ENCODE data around the gene RNF11. TPM values are rescaled to one million over a fixed set of nuclear protein-coding genes. Genes with fewer than 3 reads are reported as not detected.

RNF11 gene
- total RNA-seq, 1 donor from 2014 or later, result 87.3 TPM

GRCh38 chr1:51272916-51273315 lies 36.8 kb downstream of the RNF11 start:
- no peaks in the 10 kb centered on the region for H3K36me3 ChIP-seq (ENCODE audit: control insufficient read depth, insufficient read depth, low read length)
- no peak overlapping the region for H3K4me3 ChIP-seq (ENCODE audit: low read depth, low read length)
- no peak for DNase-seq (ENCODE audit: low read depth)
- no peaks in the 10 kb centered on the region for H3K27me3 ChIP-seq (ENCODE audit: control insufficient read depth, insufficient read depth, low read length)
- TF ChIP-seq, protein P1, sequence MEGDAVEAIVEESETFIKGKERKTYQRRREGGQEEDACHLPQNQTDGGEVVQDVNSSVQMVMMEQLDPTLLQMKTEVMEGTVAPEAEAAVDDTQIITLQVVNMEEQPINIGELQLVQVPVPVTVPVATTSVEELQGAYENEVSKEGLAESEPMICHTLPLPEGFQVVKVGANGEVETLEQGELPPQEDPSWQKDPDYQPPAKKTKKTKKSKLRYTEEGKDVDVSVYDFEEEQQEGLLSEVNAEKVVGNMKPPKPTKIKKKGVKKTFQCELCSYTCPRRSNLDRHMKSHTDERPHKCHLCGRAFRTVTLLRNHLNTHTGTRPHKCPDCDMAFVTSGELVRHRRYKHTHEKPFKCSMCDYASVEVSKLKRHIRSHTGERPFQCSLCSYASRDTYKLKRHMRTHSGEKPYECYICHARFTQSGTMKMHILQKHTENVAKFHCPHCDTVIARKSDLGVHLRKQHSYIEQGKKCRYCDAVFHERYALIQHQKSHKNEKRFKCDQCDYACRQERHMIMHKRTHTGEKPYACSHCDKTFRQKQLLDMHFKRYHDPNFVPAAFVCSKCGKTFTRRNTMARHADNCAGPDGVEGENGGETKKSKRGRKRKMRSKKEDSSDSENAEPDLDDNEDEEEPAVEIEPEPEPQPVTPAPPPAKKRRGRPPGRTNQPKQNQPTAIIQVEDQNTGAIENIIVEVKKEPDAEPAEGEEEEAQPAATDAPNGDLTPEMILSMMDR (IDR thresholded peaks at IDR 0.05; ENCODE audit: insufficient read depth, low read length, poor library complexity, severe bottlenecking), result no peak

DNA sequence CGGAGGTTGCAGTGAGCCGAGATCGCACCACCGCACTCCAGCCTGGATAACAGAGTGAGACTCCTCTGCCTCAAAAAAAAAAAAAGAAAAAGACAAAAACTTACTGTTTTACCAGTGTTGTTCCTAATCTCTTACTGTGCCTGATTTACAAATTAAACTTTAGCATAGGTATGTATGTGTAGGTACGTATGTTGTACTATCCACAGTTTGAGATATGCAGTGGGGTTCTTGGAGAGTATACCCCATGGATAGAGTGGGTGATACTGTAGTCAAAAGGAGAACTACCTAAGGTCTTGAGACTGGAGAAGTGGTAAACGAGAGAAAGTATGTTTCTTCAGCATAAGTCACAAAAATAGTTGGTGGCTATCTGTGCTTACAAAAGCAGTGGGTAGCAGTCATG lies 38.6 kb downstream of the RNF11 start:
- DNase-seq (ENCODE audit: low read depth), result no peak
- no peaks in the 10 kb centered on the region for H3K36me3 ChIP-seq (ENCODE audit: control insufficient read depth, insufficient read depth, low read length)
- no peak overlapping the region for H3K4me3 ChIP-seq (ENCODE audit: low read depth, low read length)
- TF ChIP-seq, protein P1 (IDR thresholded peaks at IDR 0.05; ENCODE audit: insufficient read depth, low read length, poor library complexity, severe bottlenecking), result no peak
- H3K27me3 ChIP-seq (ENCODE audit: control insufficient read depth, insufficient read depth, low read length), result no peaks in the 10 kb centered on the region

DNA sequence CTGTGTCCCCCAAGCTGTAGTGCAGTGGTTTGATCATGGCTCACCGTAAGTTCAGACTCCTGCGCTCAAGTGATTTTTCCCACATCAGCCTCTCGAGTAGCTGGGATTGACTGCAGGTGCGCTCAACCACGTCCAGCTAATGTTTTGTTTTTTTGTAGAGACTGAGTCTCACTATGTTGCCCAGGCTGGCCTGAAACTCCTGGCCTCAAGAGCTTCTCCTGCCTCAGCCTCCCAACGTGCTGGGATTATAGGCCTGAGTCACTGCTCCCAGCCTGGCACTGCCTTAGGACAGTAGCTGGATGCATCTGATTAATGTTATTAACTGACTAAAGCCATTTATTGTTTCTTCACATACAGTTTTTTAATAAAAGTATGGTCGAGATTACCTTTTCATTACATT lies 40.2 kb downstream of the RNF11 start:
- Histone ChIP-seq H3K4me3 (ENCODE audit: low read depth, low read length) (no peak overlapping the region), H3K27me3 (ENCODE audit: control insufficient read depth, insufficient read depth, low read length) (no peaks in the 10 kb centered on the region), H3K36me3 (ENCODE audit: control insufficient read depth, insufficient read depth, low read length) (no peaks in the 10 kb centered on the region)
- TF ChIP-seq, protein P1 (IDR thresholded peaks at IDR 0.05; ENCODE audit: insufficient read depth, low read length, poor library complexity, severe bottlenecking), result no peak
- DNase-seq (ENCODE audit: low read depth), result no peak

DNA sequence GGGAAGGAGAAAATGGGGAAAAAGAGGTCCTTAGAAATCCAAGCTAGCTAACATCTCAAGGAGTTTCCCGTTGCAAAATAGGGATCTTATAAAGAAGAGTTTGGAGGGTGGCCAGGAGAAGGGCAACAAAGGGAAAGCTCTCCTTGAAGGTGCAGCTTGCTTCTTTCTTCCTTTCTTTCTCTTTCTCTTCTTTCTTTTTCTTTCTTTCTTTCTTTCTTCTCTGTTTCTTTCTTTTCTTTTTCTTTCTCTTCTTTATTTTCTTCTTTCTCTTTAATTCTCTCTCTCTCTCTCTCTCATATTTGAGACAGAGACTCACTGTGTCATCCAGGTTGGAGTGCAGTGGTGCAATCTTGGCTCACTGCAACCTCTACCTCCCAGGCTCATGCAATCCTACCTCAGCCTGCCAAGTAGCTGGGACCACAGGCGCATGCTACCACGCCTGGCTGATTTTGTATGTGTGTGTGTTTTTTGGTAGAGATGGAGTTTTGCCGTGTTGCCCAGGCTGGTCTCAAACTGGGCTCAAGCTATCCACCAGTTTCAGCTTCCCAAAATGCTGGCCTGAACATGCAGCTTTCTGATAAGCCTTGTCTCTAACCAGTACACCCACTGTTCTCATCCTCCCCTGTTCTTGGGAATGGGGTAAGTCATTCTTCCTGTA lies 44.4 kb downstream of the RNF11 start:
- no peak for DNase-seq (ENCODE audit: low read depth)
- no peaks in the 10 kb centered on the region for H3K27me3 ChIP-seq (ENCODE audit: control insufficient read depth, insufficient read depth, low read length)
- H3K4me3 ChIP-seq (ENCODE audit: low read depth, low read length), result no peak overlapping the region
- no peaks in the 10 kb centered on the region for H3K36me3 ChIP-seq (ENCODE audit: control insufficient read depth, insufficient read depth, low read length)
- TF ChIP-seq, protein P1 (IDR thresholded peaks at IDR 0.05; ENCODE audit: insufficient read depth, low read length, poor library complexity, severe bottlenecking), result no peak

GRCh38 chr1:51281807-51282206 lies 45.7 kb downstream of the RNF11 start:
- TF ChIP-seq, protein P1 (IDR thresholded peaks at IDR 0.05; ENCODE audit: insufficient read depth, low read length, poor library complexity, severe bottlenecking), result no peak
- DNase-seq (ENCODE audit: low read depth), result no peak
- Histone ChIP-seq H3K27me3 (ENCODE audit: control insufficient read depth, insufficient read depth, low read length) (no peaks in the 10 kb centered on the region), H3K36me3 (ENCODE audit: control insufficient read depth, insufficient read depth, low read length) (no peaks in the 10 kb centered on the region), H3K4me3 (ENCODE audit: low read depth, low read length) (no peak overlapping the region)

DNA sequence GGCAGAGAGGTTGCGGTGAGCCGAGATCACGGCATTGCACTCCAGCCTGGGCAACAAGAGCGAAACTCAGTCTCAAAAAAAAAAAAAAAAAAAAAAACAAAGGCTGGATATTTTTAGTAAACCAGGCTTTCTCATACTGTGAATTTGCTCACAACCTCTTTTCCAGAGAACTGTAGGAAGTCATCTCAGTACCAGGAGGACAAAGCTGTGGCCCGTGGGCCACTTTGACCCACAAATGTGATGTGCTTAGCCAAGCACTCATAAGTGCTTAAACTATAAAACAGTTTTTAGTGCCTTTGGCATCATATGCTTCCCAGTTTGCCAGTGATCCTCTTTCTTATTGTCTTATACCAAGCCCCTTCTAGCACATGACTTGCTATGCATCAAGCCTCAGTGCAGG lies 46.5 kb downstream of the RNF11 start:
- DNase-seq (ENCODE audit: low read depth), result no peak
- Histone ChIP-seq H3K36me3 (ENCODE audit: control insufficient read depth, insufficient read depth, low read length) (no peaks in the 10 kb centered on the region), H3K4me3 (ENCODE audit: low read depth, low read length) (no peak overlapping the region), H3K27me3 (ENCODE audit: control insufficient read depth, insufficient read depth, low read length) (no peaks in the 10 kb centered on the region)
- TF ChIP-seq, protein P1 (IDR thresholded peaks at IDR 0.05; ENCODE audit: insufficient read depth, low read length, poor library complexity, severe bottlenecking), result no peak

Measured in kidney epithelial cell (primary cell).